Metanephros (tissue), 2 donors: ENCODE data around the gene VARS1. TPM values are rescaled to one million over a fixed set of nuclear protein-coding genes. Genes with fewer than 3 reads are reported as not detected.

Source experiments
- small RNA-seq: library from RNA; depleted of rRNA; stranded (forward); fragments of <200 nt; gene quantifications from one replicate; pipeline ENCODE3, GENCODE V24; 2014; ENCODE audit warnings: low replicate concordance
- total RNA-seq: library from RNA; depleted of rRNA; stranded (reverse); fragments of >200 nt; gene quantifications from one replicate; pipeline ENCODE4 v1.2.3, GENCODE V29; 2014

The VARS1 gene
- 38.8 TPM for total RNA-seq

DNA sequence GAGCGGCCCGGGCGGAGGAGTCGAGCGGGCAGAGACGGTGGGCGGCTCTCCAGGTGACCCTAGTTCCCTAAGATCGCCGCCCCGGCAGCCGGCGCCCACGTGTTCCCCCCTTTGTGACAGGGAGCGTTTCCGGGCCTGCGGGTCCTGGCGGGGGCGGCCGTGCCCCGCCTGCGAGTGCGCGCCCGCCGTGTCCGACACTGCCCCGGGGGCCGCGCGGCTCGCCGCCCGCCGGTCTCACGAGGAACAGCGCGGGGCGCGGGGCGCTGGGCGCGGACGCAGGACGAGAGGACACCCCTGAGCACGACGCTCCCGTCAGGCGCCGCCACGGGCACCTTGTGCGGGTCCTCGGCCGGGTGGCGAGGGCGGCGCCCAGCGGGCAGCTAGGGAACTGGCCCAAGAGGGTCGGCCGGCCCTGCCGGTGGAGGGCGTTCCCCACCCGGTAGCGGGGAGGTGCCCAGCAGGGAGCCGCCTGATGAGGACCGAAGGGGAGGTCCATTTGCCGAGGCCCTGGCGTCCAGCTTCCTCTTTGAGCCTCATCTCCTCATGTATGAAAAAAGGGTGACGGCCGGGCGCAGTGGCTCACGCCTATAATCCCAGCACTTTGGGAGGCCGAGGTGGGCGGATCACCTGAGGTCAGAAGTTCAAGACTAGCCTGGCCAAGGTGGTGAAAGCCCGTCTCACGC, at the start of gene VARS1:
Gene VARS1, minus strand, starts transcription at position 137 of the 683 bp plus-strand sequence. CDS start 535 bp downstream, outside the sequence.

DNA sequence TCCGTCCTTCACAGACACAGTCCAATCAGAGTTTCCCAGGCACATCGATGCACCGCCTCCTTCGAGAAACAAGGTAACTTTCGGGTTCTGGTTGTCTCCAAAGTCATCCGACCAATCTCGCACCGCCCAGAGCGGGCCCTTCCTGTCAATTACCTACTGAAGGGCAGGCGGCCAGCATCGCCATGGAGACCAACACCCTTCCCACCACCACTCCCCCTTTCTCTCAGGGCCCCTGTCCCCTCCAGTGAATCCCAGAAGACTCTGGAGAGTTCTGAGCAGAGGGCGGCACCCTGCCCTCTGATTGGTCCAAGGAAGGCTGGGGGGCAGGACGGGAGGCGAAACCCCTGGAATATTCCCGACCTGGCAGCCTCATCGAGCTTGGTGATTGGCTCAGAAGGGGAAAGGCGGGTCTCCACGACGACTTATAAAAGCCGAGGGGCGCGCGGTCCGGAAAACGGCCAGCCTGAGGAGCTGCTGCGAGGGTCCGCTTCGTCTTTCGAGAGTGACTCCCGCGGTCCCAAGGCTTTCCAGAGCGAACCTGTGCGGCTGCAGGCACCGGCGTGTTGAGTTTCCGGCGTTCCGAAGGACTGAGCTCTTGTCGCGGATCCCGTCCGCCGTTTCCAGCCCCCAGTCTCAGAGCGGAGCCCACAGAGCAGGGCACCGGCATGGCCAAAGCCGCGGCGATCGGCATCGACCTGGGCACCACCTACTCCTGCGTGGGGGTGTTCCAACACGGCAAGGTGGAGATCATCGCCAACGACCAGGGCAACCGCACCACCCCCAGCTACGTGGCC, 31.9 kb upstream of the VARS1 start, which contains the start of gene HSPA1B:
Gene HSPA1B, plus strand, starts transcription at position 453 of the 794 bp plus-strand sequence. Its CDS starts 213 bp downstream, at position 666.

GRCh38 chr6:31815025-31815838, 19.7 kb upstream of the VARS1 start, which contains the start of the genes HSPA1A and HSPA1L:
TSS of gene HSPA1A (plus strand) at chr6:31815543. CDS start at chr6:31815757, 214 bp downstream.
TSS of gene HSPA1L (minus strand) at chr6:31815283. CDS start at chr6:31811972, 3,311 bp downstream.

GRCh38 chr6:31806470-31807272, 11.1 kb upstream of the VARS1 start, which contains the start of gene LSM2:
TSS of gene LSM2 (minus strand) at chr6:31806966. CDS start at chr6:31806757, 209 bp downstream.

DNA sequence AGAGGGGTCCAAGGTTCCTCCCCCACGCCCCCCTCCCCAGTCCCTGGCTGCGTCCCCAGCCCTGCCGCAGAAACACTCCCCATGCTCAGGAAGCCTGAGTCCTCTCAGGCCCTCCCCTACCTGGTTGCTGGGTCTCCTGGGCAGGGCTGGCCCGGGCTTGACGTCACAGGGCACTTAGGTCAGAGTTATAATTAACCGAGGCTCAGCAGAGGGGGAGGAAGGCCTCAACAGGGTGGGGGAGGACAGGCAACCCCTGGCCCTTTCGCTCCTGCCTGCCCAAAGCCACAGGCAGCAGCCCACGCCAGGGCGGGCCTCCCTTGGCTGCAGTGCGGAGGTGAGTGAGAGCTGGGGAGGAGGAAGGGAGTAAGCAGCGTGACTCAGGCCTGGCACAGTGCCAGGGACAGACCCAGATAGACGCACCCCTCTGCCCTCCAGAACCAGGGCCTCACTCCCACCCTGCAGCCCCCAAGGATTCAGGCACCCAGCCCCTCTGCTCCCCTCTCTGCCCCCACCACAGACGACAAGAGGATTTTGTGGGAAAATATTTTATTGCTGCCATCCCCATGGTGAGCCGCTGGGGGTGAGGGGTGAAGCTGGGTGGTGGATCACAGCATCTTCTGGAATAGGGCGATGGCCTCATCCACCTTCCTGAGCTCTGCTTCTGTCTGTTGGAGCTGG, 18.4 kb downstream of the VARS1 start, which contains the start of gene VWA7:
Gene VWA7, minus strand, starts transcription at position 340 of the 678 bp plus-strand sequence. CDS start 549 bp downstream, outside the sequence.

DNA sequence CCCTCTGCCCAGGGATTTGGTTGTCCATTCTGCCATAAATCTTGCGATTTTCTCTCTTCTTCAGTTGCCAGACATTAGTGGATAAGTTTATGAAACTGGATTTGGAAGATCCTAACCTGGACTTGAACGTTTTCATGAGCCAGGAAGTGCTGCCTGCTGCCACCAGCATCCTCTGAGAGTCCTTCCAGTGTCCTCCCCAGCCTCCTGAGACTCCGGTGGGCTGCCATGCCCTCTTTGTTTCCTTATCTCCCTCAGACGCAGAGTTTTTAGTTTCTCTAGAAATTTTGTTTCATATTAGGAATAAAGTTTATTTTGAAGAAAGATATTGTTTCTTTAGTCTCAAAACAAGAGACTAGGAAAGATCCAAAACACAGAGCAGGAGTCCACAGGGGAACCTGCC, 33.2 kb downstream of the VARS1 start, which contains the start of gene SAPCD1:
Gene SAPCD1, plus strand, starts transcription at position 301 of the 400 bp plus-strand sequence. CDS start 399 bp downstream, outside the sequence.

Small RNA genes lying within 50 kb of the gene (small RNA-seq; reads per million reads assigned to genes)
- gene MSH5-SAPCD1 = not detected
- gene RF00019 = not detected
- not detected for gene RNU6-850P
- gene SAPCD1 = not detected
- 277 reads per million, percentile 98 among the genes with 10 or more reads in this experiment for gene SNORD48
- not detected for gene SNORD52

Other genes with a start within 250 kb of the VARS1 start
- gene ATP6V1G2, start 249.1 kb downstream of the VARS1 start, total RNA-seq = 2.2 TPM
- 26.4 TPM for gene NFKBIL1, start 248.1 kb downstream of the VARS1 start, total RNA-seq
- not detected for gene LTA, start 223.5 kb downstream of the VARS1 start, total RNA-seq
- 0.35 TPM for gene TNF, start 220.2 kb downstream of the VARS1 start, total RNA-seq
- 3.1 TPM for gene LTB, start 213.3 kb downstream of the VARS1 start, total RNA-seq
- gene LST1, start 209.5 kb downstream of the VARS1 start, total RNA-seq = 12.3 TPM
- 0.35 TPM for gene NCR3, start 202.7 kb downstream of the VARS1 start, total RNA-seq
- gene AIF1, start 180.5 kb downstream of the VARS1 start, total RNA-seq = 18.7 TPM
- gene PRRC2A, start 175.0 kb downstream of the VARS1 start, total RNA-seq = 111 TPM
- 208 TPM for gene BAG6, start 143.1 kb downstream of the VARS1 start, total RNA-seq
- gene APOM, start 139.9 kb downstream of the VARS1 start, total RNA-seq = 24.0 TPM
- 18.3 TPM for gene C6orf47, start 135.0 kb downstream of the VARS1 start, total RNA-seq
- gene GPANK1, start 130.8 kb downstream of the VARS1 start, total RNA-seq = 16.5 TPM
- 99.5 TPM for gene CSNK2B, start 129.7 kb downstream of the VARS1 start, total RNA-seq
- gene LY6G5B, start 125.8 kb downstream of the VARS1 start, total RNA-seq = 3.3 TPM
- 1.1 TPM for gene LY6G5C, start 114.7 kb downstream of the VARS1 start, total RNA-seq
- 56.0 TPM for gene ABHD16A, start 92.4 kb downstream of the VARS1 start, total RNA-seq
- not detected for gene LY6G6F, start 88.9 kb downstream of the VARS1 start, total RNA-seq
- not detected for gene LY6G6D, start 80.4 kb downstream of the VARS1 start, total RNA-seq
- gene LY6G6C, start 74.0 kb downstream of the VARS1 start, total RNA-seq = not detected
- 4.7 TPM for gene MPIG6B, start 72.4 kb downstream of the VARS1 start, total RNA-seq
- 121 TPM for gene DDAH2, start 66.5 kb downstream of the VARS1 start, total RNA-seq
- 227 TPM for gene CLIC1, start 59.2 kb downstream of the VARS1 start, total RNA-seq
- 18.9 TPM for gene MSH5, start 55.7 kb downstream of the VARS1 start, total RNA-seq
- gene SAPCD1, start 33.1 kb downstream of the VARS1 start, total RNA-seq = 4.3 TPM
- 8.6 TPM for gene VWA7, start 18.4 kb downstream of the VARS1 start, total RNA-seq
- gene LSM2, start 11.2 kb upstream of the VARS1 start, total RNA-seq = 33.5 TPM
- 2.9 TPM for gene HSPA1L, start 19.5 kb upstream of the VARS1 start, total RNA-seq
- 1,222 TPM for gene HSPA1A, start 19.8 kb upstream of the VARS1 start, total RNA-seq
- 1,232 TPM for gene HSPA1B, start 32.0 kb upstream of the VARS1 start, total RNA-seq
- gene NEU1, start 67.1 kb upstream of the VARS1 start, total RNA-seq = 46.4 TPM
- gene SLC44A4, start 83.2 kb upstream of the VARS1 start, total RNA-seq = 28.4 TPM
- 71.4 TPM for gene EHMT2, start 101.9 kb upstream of the VARS1 start, total RNA-seq
- 14.4 TPM for gene ZBTB12, start 106.3 kb upstream of the VARS1 start, total RNA-seq
- 7.1 TPM for gene C2, start 132.0 kb upstream of the VARS1 start, total RNA-seq
- 9.9 TPM for gene CFB, start 150.3 kb upstream of the VARS1 start, total RNA-seq
- gene NELFE, start 163.2 kb upstream of the VARS1 start, total RNA-seq = 50.0 TPM
- 53.5 TPM for gene SKIC2, start 163.4 kb upstream of the VARS1 start, total RNA-seq
- 20.1 TPM for gene DXO, start 176.4 kb upstream of the VARS1 start, total RNA-seq
- 48.4 TPM for gene C4A, start 186.3 kb upstream of the VARS1 start, total RNA-seq
- gene C4B, start 219.0 kb upstream of the VARS1 start, total RNA-seq = 45.4 TPM
- 0.64 TPM for gene CYP21A2, start 242.7 kb upstream of the VARS1 start, total RNA-seq